ENCODE data around the gene SAMD9L.

The SAMD9L gene

GRCh38 chr7:93148144-93148543 lies at the start of gene SAMD9L:
Gene SAMD9L, minus strand, starts transcription at chr7:93148385. Its CDS starts 12,414 bp downstream, at chr7:93135971.
- peak; percentile 8 for DNase-seq (ENCODE audit: low read depth)

GRCh38 chr7:93196336-93196735 lies 48.2 kb upstream of the SAMD9L start:
- no peak for DNase-seq (ENCODE audit: low read depth)

DNA sequence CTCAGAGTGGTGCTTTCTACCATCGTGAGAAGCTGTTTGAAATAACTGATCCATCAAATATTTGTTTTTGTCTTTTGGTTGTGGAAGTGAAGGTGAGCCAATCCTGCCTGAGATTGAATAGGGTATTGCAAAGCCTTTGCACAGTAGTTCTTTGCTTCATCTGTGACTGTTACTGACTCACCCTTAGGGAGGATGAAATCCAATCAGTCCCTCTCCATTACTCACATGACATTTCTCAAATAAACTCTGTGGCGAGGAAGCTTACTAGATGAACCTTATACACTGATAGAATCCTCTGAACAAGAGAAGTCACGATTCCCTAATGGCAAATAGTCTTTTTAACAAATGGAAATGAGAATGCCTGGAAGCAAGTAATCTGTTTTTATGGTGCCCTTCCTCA lies 46.2 kb upstream of the SAMD9L start:
- DNase-seq (ENCODE audit: low read depth): peak; percentile 56

GRCh38 chr7:93188870-93189634 lies 40.9 kb upstream of the SAMD9L start:
- DNase-seq (ENCODE audit: low read depth): no peak

- DNase-seq (ENCODE audit: low read depth): no peak
Measured at GRCh38 chr7:93185303-93186027, 37.3 kb upstream of the SAMD9L start.

DNA sequence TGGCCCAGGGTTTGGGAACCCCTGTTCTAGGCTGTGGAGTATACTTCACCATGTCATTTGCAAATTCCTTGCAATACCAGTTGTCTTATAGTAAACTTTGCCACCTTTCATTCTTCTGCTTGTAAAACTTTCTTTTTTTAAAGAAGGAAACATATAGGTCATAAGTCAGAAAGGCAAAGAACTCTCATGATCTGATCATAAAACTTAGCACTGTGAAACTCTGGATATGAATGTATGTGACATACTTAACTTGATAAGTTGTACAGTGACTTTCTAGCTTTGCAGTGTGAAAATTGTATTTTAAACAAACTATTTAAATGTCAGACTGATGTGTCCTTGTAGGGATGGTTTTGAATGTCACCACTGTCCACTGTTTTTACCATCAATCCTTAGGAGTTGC lies 31.0 kb upstream of the SAMD9L start:
- no peak for DNase-seq (ENCODE audit: low read depth)

GRCh38 chr7:93178213-93178612 lies 30.0 kb upstream of the SAMD9L start:
- DNase-seq (ENCODE audit: low read depth): no peak

GRCh38 chr7:93176992-93177580 lies 28.9 kb upstream of the SAMD9L start:
- no peak for DNase-seq (ENCODE audit: low read depth)

- no peak for DNase-seq (ENCODE audit: low read depth)
Measured at GRCh38 chr7:93175219-93175618, 27.0 kb upstream of the SAMD9L start.

GRCh38 chr7:93172683-93173082 lies 24.5 kb upstream of the SAMD9L start:
- no peak for DNase-seq (ENCODE audit: low read depth)

DNA sequence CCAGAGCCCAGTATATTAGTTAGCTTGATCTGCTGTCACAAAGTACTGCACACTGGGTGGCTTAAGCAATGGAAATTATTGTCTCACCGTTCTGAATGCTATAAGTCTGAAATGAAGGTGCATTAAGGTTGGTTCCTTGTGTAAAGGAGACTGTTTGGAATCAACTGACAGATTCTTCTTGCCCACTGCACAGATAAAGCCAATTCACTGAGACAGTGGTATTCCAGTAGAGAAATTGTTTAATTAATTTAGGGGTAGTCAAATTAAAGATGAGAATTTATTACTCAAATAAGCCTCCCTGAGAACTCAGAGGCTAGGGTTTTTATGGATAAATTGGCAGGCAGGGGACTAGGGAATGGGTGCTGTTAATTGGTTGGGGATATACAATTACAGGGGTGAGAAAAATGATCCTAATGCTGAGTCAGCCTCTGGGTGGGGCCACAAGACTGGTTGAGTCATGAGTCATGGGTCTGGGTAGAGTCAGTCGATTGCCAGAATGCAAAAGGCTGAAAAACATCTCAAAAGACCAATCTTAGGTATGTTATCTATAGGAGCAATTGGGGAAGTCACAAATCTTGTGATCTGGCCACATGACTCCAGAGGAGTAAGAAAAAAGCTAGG lies 23.5 kb upstream of the SAMD9L start:
- no peak for DNase-seq (ENCODE audit: low read depth)

GRCh38 chr7:93165447-93165846 lies 17.3 kb upstream of the SAMD9L start:
- DNase-seq (ENCODE audit: low read depth): no peak

- no peak for DNase-seq (ENCODE audit: low read depth)
Measured at GRCh38 chr7:93164766-93165165, 16.6 kb upstream of the SAMD9L start.

DNA sequence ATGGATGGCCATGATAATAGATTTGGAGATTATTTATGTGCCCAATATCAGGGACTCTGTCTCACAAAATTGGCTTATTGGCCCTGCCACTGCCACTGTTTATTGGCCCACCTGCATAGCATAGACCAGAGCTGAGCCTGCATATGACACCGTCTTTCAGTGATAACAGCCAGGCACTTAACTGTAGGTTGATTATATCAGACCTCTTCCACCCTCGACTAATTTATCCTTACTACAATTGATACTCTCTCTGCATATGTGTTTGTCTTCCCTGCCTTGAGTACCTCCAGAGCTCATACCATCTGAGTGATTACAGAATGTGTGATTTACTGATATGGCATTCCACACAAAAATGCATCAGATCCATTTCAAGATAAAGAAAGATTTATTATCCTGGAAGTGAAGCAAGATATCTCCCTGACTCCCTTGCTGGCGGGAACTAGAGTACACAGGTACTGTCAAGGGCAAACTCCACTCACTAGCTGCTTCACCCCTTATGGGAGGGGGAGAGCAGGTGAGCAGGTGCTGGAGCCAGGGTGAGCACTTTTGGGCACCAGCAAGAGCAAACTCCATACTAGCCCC lies 13.1 kb upstream of the SAMD9L start:
- DNase-seq (ENCODE audit: low read depth): no peak

DNA sequence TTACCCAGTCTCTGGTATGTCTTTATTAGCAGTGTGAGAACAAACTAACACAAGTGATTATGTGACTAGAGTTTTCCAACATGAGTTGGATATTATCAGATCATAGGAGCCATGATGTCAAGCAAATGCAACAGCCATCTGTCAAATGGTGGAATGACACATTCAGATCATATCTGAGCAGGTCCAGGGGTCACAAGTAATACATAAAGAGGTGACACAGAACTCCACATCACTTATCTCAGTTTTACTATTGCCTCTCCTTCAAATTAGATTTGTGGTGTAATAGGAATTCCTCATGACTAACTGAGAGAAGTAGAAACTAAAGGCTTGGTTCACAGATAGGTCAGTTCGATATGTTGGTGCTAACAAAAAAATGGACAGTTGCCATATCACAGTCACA lies 12.2 kb upstream of the SAMD9L start:
- DNase-seq (ENCODE audit: low read depth): no peak

DNA sequence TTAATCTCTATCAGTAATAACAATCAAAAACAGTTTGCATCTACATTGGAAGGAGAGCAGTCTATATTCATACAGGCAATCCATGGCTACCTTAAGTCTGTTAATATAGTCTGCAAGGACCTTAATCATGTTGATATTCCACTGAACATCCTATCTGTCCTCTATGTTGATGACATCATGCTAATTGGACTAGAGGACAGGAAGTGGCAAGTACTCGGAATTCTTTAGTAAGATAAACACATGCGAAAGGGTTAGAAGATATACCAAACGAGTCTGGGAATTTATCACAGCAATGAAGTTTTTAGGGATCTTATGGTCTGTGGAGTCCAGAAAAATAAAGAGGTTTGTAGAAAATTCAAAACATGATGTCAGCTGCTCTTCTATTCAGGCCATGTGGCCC lies 11.3 kb upstream of the SAMD9L start:
- no peak for DNase-seq (ENCODE audit: low read depth)

DNA sequence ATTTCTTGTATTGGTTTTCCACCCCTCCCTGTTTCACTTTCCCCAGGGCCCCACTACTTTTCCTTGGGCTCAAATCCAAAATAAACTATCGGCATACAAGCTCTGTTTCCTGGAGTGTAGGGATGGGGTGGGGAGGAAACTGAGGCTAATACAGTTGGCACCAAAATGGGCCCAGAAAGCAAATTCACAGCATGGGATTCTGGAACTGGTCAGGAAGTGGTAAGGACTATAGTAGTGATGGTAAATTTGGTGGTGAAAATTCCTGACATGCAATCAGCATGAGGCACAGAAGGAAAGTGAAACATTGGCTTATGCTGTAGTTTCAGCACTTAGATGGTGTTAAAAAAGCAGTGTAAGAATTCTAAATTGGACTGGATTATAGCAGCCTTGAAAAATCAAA lies 8.7 kb upstream of the SAMD9L start:
- DNase-seq (ENCODE audit: low read depth): no peak

DNA sequence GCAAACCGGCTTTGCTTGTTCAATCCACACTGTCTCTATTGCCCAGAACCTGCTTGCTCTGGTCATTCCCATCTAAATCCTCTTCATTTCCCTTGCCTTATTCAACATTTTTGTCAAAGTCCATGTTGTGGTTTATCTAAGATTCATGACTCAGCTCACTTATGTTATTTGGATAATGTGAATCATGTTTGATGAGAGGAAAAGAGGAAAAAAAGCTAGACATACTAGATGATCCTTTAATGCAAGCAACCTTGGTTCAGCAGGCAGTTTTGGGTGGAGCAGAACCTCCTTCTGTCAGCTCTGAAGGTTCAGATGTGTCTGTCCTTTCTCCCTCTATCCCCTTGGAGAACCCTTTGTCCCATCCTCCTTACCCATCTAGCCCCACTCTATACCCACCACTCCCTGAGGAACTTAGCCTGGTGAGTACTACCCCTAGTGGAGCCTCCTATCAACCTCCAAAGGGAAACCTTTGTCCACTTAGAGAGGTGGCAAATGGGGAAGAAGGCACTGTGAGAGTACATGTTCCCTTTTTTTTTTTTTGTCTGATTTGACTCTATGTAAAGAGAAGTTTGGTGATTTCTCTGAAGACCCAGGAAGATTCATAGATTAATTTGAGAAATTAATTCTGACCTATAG lies 2.1 kb upstream of the SAMD9L start:
- no peak for DNase-seq (ENCODE audit: low read depth)

GRCh38 chr7:93148727-93149126 lies 542 bp upstream of the SAMD9L start:
- DNase-seq (ENCODE audit: low read depth): no peak

DNA sequence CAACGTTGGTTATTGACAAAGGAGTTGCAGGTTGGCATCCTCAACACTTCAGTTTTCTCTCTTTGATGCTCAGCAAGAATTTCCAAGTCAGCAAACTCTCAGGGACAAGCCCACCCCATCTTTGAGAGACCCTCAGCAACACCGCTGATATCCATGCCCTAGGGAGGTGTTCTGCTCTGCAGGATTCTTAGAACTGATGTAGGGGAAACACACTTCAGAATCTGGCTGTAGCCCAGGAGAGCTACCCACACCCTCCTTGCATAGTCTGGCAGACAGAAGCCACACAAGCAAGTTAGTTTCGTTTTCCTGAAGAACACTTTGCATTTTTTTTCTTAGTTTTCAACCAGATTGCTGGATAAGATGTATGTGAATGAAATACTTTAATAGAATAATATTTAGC lies 822 bp downstream of the SAMD9L start:
- peak; percentile 43 for DNase-seq (ENCODE audit: low read depth)

DNA sequence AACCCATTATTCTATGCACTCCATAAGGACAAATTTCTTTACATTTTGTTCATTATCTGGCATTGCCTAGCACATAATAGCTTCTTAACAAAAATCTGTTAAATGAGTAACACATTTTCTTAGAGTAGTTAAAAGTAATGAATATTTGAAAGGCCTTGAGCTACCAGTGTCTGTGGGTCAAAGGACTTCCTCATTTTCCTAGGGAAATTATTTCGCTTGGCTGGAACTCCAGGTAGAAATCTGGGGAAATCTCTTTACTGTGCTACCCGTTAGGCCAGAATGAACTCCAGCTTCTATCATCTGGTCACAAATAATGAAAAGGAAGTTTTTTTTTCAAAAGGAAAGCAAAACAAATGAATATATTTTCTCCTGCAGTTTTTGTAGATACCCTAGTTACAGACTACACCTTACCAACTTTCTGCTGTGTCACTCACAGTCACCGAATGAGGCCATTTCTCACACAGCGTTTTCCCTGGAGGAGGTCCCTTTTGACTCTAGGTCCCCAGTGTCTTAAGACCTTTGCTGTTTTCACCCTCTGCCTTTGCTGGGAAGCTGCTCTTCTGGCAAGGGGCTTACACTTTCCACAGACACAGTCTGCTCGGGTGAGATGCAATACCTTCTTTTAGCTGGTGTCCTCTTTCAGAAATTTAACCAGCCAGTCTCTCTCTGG lies 1.6 kb downstream of the SAMD9L start:
- peak; percentile 4 for DNase-seq (ENCODE audit: low read depth)
